Neuron (in vitro differentiated cells): Measurements from ENCODE around the gene AOAH.

ENCODE experiments used
- H2AFZ ChIP-seq: one replicate; pipeline ENCODE4 v1.6.1; 2013; ENCODE audit warnings: low read depth, mild to moderate bottlenecking, inconsistent platforms, low read length, moderate library complexity
- H3K27me3 ChIP-seq: one replicate; pipeline ENCODE4 v1.6.1; 2013; ENCODE audit warnings: low read length; ENCODE audit not compliant: insufficient read depth
- H3K36me3 ChIP-seq: one replicate; pipeline ENCODE4 v1.6.1; 2013; ENCODE audit warnings: low read length; ENCODE audit not compliant: insufficient read depth
- H3K4me1 ChIP-seq: one replicate; pipeline ENCODE4 v1.6.1; 2013; ENCODE audit warnings: low read length; ENCODE audit not compliant: insufficient read depth
- H3K4me3 ChIP-seq: 2 replicates; pipeline ENCODE4 v1.5.1; 2013; ENCODE audit warnings: mild to moderate bottlenecking, low read length, moderate library complexity
- H3K9me3 ChIP-seq: one replicate; pipeline ENCODE4 v1.6.1; 2013; ENCODE audit warnings: low read length

AOAH gene

GRCh38 chr7:36621396-36621795 lies 102.9 kb downstream of the AOAH start:
- Histone ChIP-seq H3K4me3 (no peak overlapping the region), H3K9me3 (no peaks in the 10 kb centered on the region), H3K4me1 (peaks cover 3% of the 10 kb centered on the region), H2AFZ (no peak overlapping the region), H3K36me3 (no peaks in the 10 kb centered on the region), H3K27me3 (no peaks in the 10 kb centered on the region)

- Histone ChIP-seq H3K4me1 (peaks cover 9% of the 10 kb centered on the region), H3K27me3 (no peaks in the 10 kb centered on the region), H3K4me3 (no peak overlapping the region), H3K36me3 (no peaks in the 10 kb centered on the region), H2AFZ (no peak overlapping the region), H3K9me3 (no peaks in the 10 kb centered on the region)
These were observed 104.1 kb downstream of the AOAH start for GRCh38 chr7:36620166-36620708.

GRCh38 chr7:36617408-36617807 lies 106.9 kb downstream of the AOAH start:
- Histone ChIP-seq H3K4me3 (no peak overlapping the region), H2AFZ (no peak overlapping the region), H3K36me3 (no peaks in the 10 kb centered on the region), H3K27me3 (no peaks in the 10 kb centered on the region), H3K9me3 (no peaks in the 10 kb centered on the region), H3K4me1 (peaks cover 19% of the 10 kb centered on the region)

GRCh38 chr7:36615852-36616540 lies 108.3 kb downstream of the AOAH start:
- no peak overlapping the region for H3K4me3 ChIP-seq
- peaks cover 19% of the 10 kb centered on the region for H3K4me1 ChIP-seq
- no peak overlapping the region for H2AFZ ChIP-seq
- no peaks in the 10 kb centered on the region for H3K27me3 ChIP-seq
- no peaks in the 10 kb centered on the region for H3K36me3 ChIP-seq
- no peaks in the 10 kb centered on the region for H3K9me3 ChIP-seq

GRCh38 chr7:36614959-36615358 lies 109.3 kb downstream of the AOAH start:
- peaks cover 16% of the 10 kb centered on the region for H3K4me1 ChIP-seq
- H2AFZ ChIP-seq, result no peak overlapping the region
- H3K9me3 ChIP-seq, result no peaks in the 10 kb centered on the region
- H3K4me3 ChIP-seq, result no peak overlapping the region
- no peaks in the 10 kb centered on the region for H3K27me3 ChIP-seq
- H3K36me3 ChIP-seq, result no peaks in the 10 kb centered on the region

- Histone ChIP-seq H3K9me3 (no peaks in the 10 kb centered on the region), H3K27me3 (no peaks in the 10 kb centered on the region), H3K36me3 (no peaks in the 10 kb centered on the region), H3K4me3 (no peak overlapping the region), H2AFZ (no peak overlapping the region), H3K4me1 (peaks cover 17% of the 10 kb centered on the region)
These were observed 111.2 kb downstream of the AOAH start for GRCh38 chr7:36613031-36613614.

GRCh38 chr7:36611703-36612102 lies 112.6 kb downstream of the AOAH start:
- Histone ChIP-seq H3K4me3 (no peak overlapping the region), H3K4me1 (peaks cover 31% of the 10 kb centered on the region), H3K9me3 (no peaks in the 10 kb centered on the region), H3K36me3 (no peaks in the 10 kb centered on the region), H2AFZ (no peak overlapping the region), H3K27me3 (no peaks in the 10 kb centered on the region)

- no peaks in the 10 kb centered on the region for H3K9me3 ChIP-seq
- H3K4me3 ChIP-seq, result no peak overlapping the region
- peaks cover 28% of the 10 kb centered on the region for H3K4me1 ChIP-seq
- H3K36me3 ChIP-seq, result no peaks in the 10 kb centered on the region
- H2AFZ ChIP-seq, result no peak overlapping the region
- H3K27me3 ChIP-seq, result no peaks in the 10 kb centered on the region
These were observed 116.6 kb downstream of the AOAH start for GRCh38 chr7:36607721-36608095.

- peaks cover 34% of the 10 kb centered on the region for H3K4me1 ChIP-seq
These were observed 117.1 kb downstream of the AOAH start for GRCh38 chr7:36606976-36607720.

GRCh38 chr7:36606153-36606975 lies 117.9 kb downstream of the AOAH start:
- Histone ChIP-seq H3K4me1 (peaks cover 41% of the 10 kb centered on the region), H3K4me3 (no peak overlapping the region), H3K36me3 (no peaks in the 10 kb centered on the region), H2AFZ (peak overlapping the region; percentile 48), H3K27me3 (no peaks in the 10 kb centered on the region), H3K9me3 (no peaks in the 10 kb centered on the region)

More at GRCh38 chr7:36606976-36607720, 117.1 kb downstream of the AOAH start:
- Histone ChIP-seq H3K9me3 (no peaks in the 10 kb centered on the region), H3K4me3 (no peak overlapping the region), H3K36me3 (no peaks in the 10 kb centered on the region), H2AFZ (peak overlapping the region; percentile 48), H3K27me3 (no peaks in the 10 kb centered on the region)

- Histone ChIP-seq H3K36me3 (no peaks in the 10 kb centered on the region), H2AFZ (no peak overlapping the region), H3K9me3 (no peaks in the 10 kb centered on the region), H3K4me1 (peaks cover 48% of the 10 kb centered on the region), H3K4me3 (no peak overlapping the region), H3K27me3 (no peaks in the 10 kb centered on the region)
These were observed 118.8 kb downstream of the AOAH start for GRCh38 chr7:36605261-36606051.

- no peak overlapping the region for H3K4me3 ChIP-seq
- H3K9me3 ChIP-seq, result no peaks in the 10 kb centered on the region
- peaks cover 48% of the 10 kb centered on the region for H3K4me1 ChIP-seq
- H2AFZ ChIP-seq, result no peak overlapping the region
- H3K27me3 ChIP-seq, result no peaks in the 10 kb centered on the region
- no peaks in the 10 kb centered on the region for H3K36me3 ChIP-seq
These were observed 119.5 kb downstream of the AOAH start for GRCh38 chr7:36604806-36605205.
